ENCODE measurements around the gene GGCX.
A peak's percentile ranks its signal among the peaks of the same experiment; 100 is the strongest.

The GGCX gene

DNA sequence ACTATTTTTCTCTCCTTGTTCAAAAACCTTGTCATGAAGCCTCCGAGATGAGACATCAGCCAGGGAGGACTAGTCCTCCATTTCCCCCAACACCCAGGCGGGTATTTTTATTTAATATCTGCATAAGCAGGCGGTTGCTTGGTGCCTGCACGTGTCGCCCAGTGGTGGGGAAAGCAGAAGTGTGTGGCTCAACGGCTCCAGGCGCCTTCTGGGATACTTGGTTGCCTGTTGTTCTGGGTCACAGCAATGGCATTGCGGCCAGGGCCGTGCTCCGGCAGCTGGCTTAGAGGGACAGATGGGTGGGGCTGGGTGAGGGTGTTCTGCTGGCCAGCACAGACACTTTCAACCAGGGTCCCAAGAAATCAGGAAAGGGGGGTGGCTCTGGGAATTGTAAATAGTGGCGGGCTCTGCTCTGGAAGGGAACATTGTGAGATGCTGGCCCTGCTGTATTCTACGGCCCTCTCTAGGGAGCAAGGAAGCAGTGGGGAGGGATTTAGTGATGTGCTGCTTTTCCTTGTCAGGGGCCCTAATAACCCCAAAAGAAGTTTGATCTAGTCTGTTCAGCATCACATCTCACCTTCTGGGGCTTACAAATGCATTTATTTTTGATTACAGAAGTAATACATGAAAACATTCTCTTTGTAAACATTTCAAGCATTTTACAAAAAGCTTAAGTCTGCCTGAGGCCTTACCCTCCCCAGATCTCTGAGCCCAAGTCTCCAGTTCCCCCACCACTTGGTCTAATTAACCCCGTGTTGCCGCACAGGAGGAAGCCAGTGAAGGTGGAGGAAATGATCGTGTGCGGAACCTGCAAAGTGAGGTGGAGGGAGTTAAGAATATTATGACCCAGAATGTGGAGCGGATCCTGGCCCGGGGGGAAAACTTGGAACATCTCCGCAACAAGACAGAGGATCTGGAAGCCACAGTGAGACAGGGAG lies 17.2 kb upstream of the GGCX start:
- H3K4me3 ChIP-seq (replicated peaks; ENCODE audit: low read depth, low read length), result peak overlapping the region; percentile 81
- peaks cover 6% of the 10 kb centered on the region for H3K36me3 ChIP-seq (ENCODE audit: control insufficient read depth, insufficient read depth, low read length)
- H3K27me3 ChIP-seq (replicated peaks; ENCODE audit: control insufficient read depth, insufficient read depth, low read length), result no peaks in the 10 kb centered on the region
- DNase-seq (ENCODE audit: extremely low read depth, insufficient read length), result no peak
- TF ChIP-seq, protein P1, sequence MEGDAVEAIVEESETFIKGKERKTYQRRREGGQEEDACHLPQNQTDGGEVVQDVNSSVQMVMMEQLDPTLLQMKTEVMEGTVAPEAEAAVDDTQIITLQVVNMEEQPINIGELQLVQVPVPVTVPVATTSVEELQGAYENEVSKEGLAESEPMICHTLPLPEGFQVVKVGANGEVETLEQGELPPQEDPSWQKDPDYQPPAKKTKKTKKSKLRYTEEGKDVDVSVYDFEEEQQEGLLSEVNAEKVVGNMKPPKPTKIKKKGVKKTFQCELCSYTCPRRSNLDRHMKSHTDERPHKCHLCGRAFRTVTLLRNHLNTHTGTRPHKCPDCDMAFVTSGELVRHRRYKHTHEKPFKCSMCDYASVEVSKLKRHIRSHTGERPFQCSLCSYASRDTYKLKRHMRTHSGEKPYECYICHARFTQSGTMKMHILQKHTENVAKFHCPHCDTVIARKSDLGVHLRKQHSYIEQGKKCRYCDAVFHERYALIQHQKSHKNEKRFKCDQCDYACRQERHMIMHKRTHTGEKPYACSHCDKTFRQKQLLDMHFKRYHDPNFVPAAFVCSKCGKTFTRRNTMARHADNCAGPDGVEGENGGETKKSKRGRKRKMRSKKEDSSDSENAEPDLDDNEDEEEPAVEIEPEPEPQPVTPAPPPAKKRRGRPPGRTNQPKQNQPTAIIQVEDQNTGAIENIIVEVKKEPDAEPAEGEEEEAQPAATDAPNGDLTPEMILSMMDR (IDR thresholded peaks at IDR 0.05; ENCODE audit: insufficient read depth, low read length, poor library complexity, severe bottlenecking), result no peak

DNA sequence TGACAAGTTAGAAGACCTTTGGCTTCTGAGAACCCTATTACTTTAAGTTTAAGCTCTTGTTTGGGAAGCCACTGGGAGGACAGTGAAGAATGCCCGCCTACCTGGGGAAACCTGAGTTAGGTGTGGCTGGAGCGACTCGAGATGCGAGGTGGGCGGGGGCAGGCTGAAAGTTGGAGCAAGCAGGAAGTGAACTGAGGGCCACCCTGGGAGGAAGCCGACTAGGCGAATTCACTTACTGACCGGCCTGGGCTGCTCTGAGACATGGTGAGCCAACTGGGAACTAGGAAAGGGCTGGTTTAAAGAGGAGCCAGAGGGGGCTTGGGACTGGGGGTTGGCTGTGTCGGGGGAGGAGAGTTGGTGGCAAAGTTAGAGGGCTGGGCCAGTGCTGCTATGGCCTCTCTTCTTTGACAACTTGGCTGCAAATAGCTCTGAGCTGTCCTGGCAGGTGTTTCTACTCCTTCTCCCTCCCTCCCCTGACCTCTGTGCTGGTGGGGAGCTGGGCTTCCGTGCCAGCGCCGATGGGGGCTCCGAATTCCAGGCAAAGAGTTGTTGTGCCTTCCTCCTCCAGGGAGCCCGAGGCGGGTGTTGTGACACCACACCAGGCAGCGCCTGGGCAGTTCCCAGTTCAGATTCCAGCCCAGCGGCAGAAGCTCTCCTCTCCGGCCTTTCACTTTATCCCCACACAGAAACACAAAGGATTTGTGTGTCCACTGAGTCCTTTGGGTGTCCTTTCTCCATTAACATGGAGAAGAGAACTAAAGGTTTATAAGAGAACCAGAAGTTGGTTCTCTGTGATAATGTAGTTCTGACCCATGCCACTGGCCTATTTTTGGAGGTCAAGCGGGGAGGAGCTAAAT lies 16.3 kb upstream of the GGCX start, which contains the start of gene VAMP8:
Gene VAMP8, plus strand, starts transcription at position 201 of the 857 bp plus-strand sequence. Its CDS starts 61 bp downstream, at position 262.
- no peaks in the 10 kb centered on the region for H3K27me3 ChIP-seq (replicated peaks; ENCODE audit: control insufficient read depth, insufficient read depth, low read length)
- H3K36me3 ChIP-seq (ENCODE audit: control insufficient read depth, insufficient read depth, low read length), result peaks cover 6% of the 10 kb centered on the region
- TF ChIP-seq, protein P1 (IDR thresholded peaks at IDR 0.05; ENCODE audit: insufficient read depth, low read length, poor library complexity, severe bottlenecking), result no peak
- DNase-seq (ENCODE audit: extremely low read depth, insufficient read length), result peak; percentile 59
- peak within 1 kb of the TSS; percentile 81 for H3K4me3 ChIP-seq (replicated peaks; ENCODE audit: low read depth, low read length)

DNA sequence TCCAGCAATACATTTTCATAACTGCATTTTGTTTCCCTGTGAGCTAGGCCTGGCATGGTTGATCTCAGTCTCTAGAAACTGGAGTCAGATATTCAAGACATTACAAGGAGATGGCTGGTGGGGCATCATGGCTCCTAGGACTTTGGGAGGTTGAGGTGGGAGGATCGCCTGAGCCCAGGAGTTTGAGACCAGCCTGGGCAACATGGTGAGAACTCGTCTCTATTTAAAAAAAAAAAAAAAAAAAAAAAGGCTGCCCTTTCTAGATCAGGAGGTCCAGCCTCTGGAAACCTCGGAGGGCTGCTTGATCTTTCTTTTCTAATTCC lies 15.7 kb upstream of the GGCX start:
- TF ChIP-seq, protein P1 (IDR thresholded peaks at IDR 0.05; ENCODE audit: insufficient read depth, low read length, poor library complexity, severe bottlenecking), result no peak
- H3K4me3 ChIP-seq (replicated peaks; ENCODE audit: low read depth, low read length), result peak overlapping the region; percentile 81
- DNase-seq (ENCODE audit: extremely low read depth, insufficient read length), result no peak
- peaks cover 2% of the 10 kb centered on the region; the same call in 1 of the 2 replicates for H3K36me3 ChIP-seq (ENCODE audit: control insufficient read depth, insufficient read depth, low read length)
- no peaks in the 10 kb centered on the region; the same call in 1 of the 2 replicates for H3K27me3 ChIP-seq (replicated peaks; ENCODE audit: control insufficient read depth, insufficient read depth, low read length)

DNA sequence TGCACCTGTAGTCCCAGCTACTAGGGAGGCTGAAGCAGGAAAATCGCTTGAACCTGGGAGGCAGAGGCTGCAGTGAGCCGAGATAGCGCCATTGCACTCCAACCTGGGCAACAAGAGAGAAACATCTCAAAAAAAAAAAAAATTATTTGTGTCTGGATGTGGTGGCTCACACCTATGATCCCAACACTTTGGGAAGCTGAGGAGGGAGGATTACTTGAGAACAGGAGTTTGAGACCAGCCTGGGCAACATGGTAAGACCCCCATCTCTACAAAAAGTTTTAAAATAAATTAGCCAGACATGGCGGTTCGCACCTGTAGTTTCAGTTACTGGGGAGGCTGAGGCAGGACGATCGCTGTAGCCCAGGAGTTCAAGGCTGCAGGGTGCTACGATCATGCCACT lies 14.4 kb upstream of the GGCX start:
- TF ChIP-seq, protein P1 (IDR thresholded peaks at IDR 0.05; ENCODE audit: insufficient read depth, low read length, poor library complexity, severe bottlenecking), result no peak
- DNase-seq (ENCODE audit: extremely low read depth, insufficient read length), result no peak
- H3K36me3 ChIP-seq (ENCODE audit: control insufficient read depth, insufficient read depth, low read length), result no peaks in the 10 kb centered on the region
- no peaks in the 10 kb centered on the region; the same call in 1 of the 2 replicates for H3K27me3 ChIP-seq (replicated peaks; ENCODE audit: control insufficient read depth, insufficient read depth, low read length)
- H3K4me3 ChIP-seq (replicated peaks; ENCODE audit: low read depth, low read length), result no peak overlapping the region

DNA sequence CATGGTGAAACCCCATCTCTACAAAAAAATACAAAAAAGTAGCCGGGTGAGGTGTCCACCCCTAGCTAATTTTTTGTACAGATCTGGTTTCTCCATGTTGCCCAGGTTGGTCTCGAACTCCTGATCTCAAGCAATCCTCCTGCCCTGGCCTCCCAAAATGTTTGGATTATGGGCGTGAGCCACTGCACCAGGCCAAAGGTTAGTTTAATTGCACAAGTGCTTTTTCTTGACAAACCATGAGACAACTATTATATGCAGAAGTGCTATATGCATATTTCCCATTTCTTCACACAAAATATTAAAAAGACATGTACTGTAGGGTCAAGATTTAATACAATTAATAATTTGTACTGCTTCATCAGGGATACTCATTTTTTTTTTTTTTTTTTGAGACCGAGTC lies 5.0 kb upstream of the GGCX start:
- H3K27me3 ChIP-seq (replicated peaks; ENCODE audit: control insufficient read depth, insufficient read depth, low read length), result no peaks in the 10 kb centered on the region
- no peak for DNase-seq (ENCODE audit: extremely low read depth, insufficient read length)
- TF ChIP-seq, protein P1 (IDR thresholded peaks at IDR 0.05; ENCODE audit: insufficient read depth, low read length, poor library complexity, severe bottlenecking), result no peak
- no peak overlapping the region for H3K4me3 ChIP-seq (replicated peaks; ENCODE audit: low read depth, low read length)
- no peaks in the 10 kb centered on the region for H3K36me3 ChIP-seq (ENCODE audit: control insufficient read depth, insufficient read depth, low read length)
